ENCODE data around the gene DCAF7.

The DCAF7 gene

DNA sequence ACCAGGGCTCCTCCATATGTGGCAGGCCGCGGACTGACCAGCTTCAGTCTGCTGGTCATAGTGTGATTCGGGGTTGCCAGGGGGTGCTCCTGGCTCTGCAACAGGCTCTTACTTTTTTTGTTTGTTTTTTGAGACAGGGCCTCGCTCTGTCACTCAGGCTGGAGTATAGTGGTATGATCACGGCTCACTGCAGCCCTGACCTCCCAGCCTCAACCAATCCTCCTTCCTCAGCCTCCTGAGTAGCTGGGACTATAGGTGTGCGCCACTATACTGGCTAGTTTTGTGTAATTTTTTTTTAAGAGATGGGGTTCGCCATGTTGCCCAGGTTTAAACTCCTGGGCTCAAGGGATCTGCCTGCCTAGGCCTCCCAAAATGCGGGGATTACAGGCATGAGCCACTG, 38.9 kb upstream of the DCAF7 start:
- TF ChIP-seq CTCF (IDR thresholded peaks at IDR 0.05; ENCODE audit: insufficient read depth, low read depth, low read length, missing control alignments): no peak
- H3K4me3 ChIP-seq (ENCODE audit: low read length): no peak overlapping the region
- DNase-seq (ENCODE audit: low read depth): no peak

DNA sequence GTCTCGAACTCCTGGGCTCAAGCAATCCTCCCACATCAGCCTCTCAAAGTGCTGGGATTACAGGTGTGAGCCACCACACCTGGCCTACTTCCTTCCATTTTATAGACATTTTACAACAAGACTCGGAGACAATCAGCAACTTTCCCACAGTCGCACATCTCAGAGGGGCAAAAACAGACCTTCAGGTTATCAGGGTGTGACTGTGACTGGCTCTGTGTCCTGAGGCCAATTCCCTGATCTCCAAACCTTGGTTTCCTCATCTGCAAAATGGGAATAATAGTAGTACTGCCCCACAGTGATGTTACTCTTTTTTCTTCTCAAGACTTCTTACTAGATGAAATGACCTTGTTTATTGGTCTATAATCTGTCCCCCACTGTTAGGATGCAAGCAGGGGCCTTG, 37.9 kb upstream of the DCAF7 start:
- no peak for DNase-seq (ENCODE audit: low read depth)
- H3K4me3 ChIP-seq (ENCODE audit: low read length): no peak overlapping the region
- TF ChIP-seq CTCF (IDR thresholded peaks at IDR 0.05; ENCODE audit: insufficient read depth, low read depth, low read length, missing control alignments): no peak

DNA sequence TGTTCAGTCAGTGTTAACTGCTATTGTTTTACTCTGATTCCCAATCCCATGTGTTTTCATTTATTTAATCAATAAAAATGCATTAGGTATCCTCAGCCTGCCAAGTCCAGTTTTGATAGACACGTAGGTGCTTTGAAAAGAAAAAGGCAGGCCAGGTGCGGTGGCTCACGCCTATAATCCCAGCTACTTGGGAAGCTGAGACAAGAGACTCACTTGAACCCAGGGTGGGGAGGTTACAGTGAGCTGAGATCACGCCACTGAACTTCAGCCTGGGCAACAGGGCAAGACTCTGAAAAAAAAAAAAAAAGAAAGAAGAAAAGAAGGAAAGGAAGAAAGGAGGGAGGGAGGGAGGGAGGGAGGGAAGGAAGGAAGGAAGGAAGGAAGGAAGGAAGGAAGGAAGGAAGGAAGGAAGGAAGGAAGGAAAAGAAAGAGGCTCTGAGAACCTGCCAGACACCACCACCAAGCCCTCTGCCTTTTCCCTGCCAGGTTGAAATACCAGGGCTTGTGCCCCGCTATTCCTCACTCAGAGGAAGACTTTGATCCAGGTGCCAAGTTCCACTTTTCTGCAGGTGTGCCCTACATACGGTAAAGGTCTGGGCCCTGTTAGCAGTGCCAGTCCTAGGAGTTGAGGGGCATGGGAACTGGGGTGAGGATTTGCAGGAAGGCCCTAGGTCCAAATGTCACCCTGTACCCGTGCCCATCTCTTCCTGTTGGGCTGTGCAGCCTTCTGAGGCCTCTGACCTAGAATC, 37.2 kb upstream of the DCAF7 start:
- DNase-seq (ENCODE audit: low read depth): no peak
- H3K4me3 ChIP-seq (ENCODE audit: low read length): no peak overlapping the region
- TF ChIP-seq CTCF (IDR thresholded peaks at IDR 0.05; ENCODE audit: insufficient read depth, low read depth, low read length, missing control alignments): no peak

DNA sequence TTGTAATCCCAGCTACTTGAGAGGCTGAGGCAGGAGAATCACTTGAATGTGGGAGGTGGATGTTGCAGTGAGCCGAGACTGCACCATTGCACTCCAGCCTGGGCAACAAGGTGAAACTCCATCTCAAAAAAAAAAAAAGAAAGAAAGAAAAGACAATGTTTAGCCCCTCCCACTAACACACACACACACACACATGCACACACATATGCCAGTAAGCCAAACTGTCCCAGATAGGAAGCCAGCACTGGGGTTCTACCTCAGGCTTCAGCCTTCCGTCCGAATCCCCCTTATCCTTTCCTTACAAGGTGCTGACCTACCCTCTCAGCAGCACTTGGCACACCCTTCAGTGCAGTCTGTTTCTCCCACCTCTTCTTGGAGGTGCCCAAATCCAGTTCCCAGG, 35.8 kb upstream of the DCAF7 start:
- H3K4me3 ChIP-seq (ENCODE audit: low read length): no peak overlapping the region
- DNase-seq (ENCODE audit: low read depth): no peak
- TF ChIP-seq CTCF (IDR thresholded peaks at IDR 0.05; ENCODE audit: insufficient read depth, low read depth, low read length, missing control alignments): no peak

- no peak overlapping the region for H3K4me3 ChIP-seq (ENCODE audit: low read length)
- DNase-seq (ENCODE audit: low read depth): no peak
- no peak for TF ChIP-seq CTCF (IDR thresholded peaks at IDR 0.05; ENCODE audit: insufficient read depth, low read depth, low read length, missing control alignments)
These were observed 35.3 kb upstream of the DCAF7 start for GRCh38 chr17:63514974-63515373.

DNA sequence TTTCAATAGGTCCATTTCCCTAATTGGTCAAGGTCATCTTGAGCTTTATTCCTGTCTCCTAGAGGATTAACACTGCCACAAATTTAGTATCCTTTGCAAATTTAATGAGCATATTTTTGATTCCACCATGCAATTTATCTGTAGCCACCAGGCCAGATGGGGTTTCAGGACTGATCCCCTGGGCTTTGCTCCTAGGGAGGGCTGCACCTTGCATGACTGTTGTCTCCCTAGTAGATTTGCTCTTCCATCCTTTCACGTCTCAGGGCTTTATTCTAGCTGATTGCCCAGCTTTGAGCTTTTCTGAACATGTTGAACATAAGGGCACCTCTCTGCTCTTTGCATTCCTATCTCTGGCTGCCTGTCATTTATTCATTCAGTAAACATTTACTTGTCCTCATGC, 34.9 kb upstream of the DCAF7 start:
- no peak for TF ChIP-seq CTCF (IDR thresholded peaks at IDR 0.05; ENCODE audit: insufficient read depth, low read depth, low read length, missing control alignments)
- no peak for DNase-seq (ENCODE audit: low read depth)
- H3K4me3 ChIP-seq (ENCODE audit: low read length): no peak overlapping the region

Data from epithelial cell of esophagus (primary cell).